Transverse colon (tissue), 3 donors: Measurements from ENCODE around the gene DIP2B.

ENCODE experiments used
- CTCF ChIP-seq, 5 experiments: fragments of 200-600 bp in 3 of 5; fragments of 450-650 bp in 2 of 5; sonication (generic) in 3 of 5; IDR thresholded peaks; 1 replicate in 2 of 5; 2 replicates in 3 of 5; pipeline ENCODE4 v1.5.1; 2016 to 2017; ENCODE audit warnings: antibody characterized with exemption in 5 of 5, inconsistent platforms in 3 of 5, mild to moderate bottlenecking in 2 of 5, moderate library complexity in 1 of 5
- POLR2A ChIP-seq: fragments of 450-650 bp; IDR thresholded peaks from one replicate; pipeline ENCODE4 v1.6.1; 2016; ENCODE audit warnings: antibody characterized with exemption, mild to moderate bottlenecking, moderate library complexity

DNA sequence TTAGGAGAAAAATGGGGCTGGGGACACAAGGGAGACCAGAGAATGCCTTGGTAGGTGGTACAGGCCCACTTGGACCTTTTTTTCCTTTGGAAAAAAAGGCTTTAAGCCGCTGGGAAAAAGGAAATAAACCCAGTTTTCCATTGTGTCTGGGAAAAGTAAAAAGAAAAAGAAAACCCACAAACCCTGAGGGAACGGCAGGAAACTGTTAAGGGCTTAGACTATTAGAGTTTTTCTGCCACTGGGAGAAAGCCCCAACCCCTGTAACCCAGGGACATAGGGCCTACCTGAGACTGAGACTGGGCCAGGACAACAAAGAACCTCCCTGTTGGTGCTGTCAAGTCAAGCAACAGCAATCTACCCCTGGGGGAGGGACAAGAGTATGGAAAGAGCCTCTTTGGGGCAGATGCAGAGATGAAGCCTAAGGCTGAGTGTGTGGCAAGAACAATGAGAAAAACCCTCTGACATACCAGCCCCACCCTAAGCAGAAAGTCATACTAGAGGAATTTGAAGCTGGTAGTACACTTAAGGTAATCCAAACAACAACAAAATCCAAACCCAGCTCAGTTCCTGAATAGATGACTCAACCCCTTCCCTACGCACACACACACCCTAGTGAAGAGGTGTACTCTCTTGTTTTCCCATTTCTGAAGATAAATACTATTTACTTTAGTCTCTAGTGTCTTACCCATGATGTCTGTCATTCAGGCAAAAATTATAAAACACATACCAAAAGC lies 281.9 kb downstream of the DIP2B start:
- TF ChIP-seq POLR2A (no peak), CTCF (IDR thresholded peaks at IDR 0.05) (no peak)
